GM12891 (cell line): ENCODE measurements around the gene RRBP1.

Experiments used
- PAX5 ChIP-seq: IDR thresholded peaks from 2 replicates; pipeline ENCODE4 v1.6.1; 2011; ENCODE audit warnings: low read length, moderate library complexity, mild to moderate bottlenecking; ENCODE audit not compliant: insufficient read depth, severe bottlenecking
- POLR2A ChIP-seq: IDR thresholded peaks from 2 replicates; pipeline ENCODE4 v1.6.1; 2011; ENCODE audit warnings: low read depth, low read length, control low read depth
- POLR2AphosphoS5 ChIP-seq: IDR thresholded peaks from 2 replicates; pipeline ENCODE4 v1.6.1; 2011; ENCODE audit warnings: low read depth, low read length, control low read depth
- SPI1 ChIP-seq: IDR thresholded peaks from 2 replicates; pipeline ENCODE4 v1.6.1; 2011; ENCODE audit warnings: low read depth, low read length, control low read depth
- TAF1 ChIP-seq: IDR thresholded peaks from 2 replicates; pipeline ENCODE4 v1.6.1; 2011; ENCODE audit warnings: low read depth, low read length, control low read depth

GRCh38 chr20:17731233-17731632 lies 49.2 kb upstream of the RRBP1 start:
- TF ChIP-seq POLR2AphosphoS5 (no peak), SPI1 (no peak), POLR2A (no peak), TAF1 (no peak), PAX5 (no peak)
